ENCODE results near the gene TVP23B. TPM values are rescaled to one million over a fixed set of nuclear protein-coding genes. Genes with fewer than 3 reads are reported as not detected.
"Not testable (repeated sequence)": the region's sequence is repeated elsewhere in the genome, so short reads cannot be mapped to it uniquely, and the experiment has no call there.

The TVP23B gene
- total RNA-seq, 2 experiments from 2014 or later = 14.6 to 22.4 TPM

- H3K9me3 Mint-ChIP-seq (ENCODE audit: low read depth); H3K4me3 Mint-ChIP-seq; POLR2A ChIA-PET; intact Hi-C loops (cut with DNase I, micrococcal nuclease); H3K27me3 Mint-ChIP-seq; DNase-seq; CTCF ChIA-PET; H3K4me1 Mint-ChIP-seq; H3K27ac Mint-ChIP-seq; ATAC-seq: not testable (repeated sequence)
- peaks cover 20% of the 10 kb centered on the region for H3K36me3 Mint-ChIP-seq (ENCODE audit: low read depth)
Observed at GRCh38 chr17:18796887-18797286, 15.9 kb downstream of the TVP23B start.

DNA sequence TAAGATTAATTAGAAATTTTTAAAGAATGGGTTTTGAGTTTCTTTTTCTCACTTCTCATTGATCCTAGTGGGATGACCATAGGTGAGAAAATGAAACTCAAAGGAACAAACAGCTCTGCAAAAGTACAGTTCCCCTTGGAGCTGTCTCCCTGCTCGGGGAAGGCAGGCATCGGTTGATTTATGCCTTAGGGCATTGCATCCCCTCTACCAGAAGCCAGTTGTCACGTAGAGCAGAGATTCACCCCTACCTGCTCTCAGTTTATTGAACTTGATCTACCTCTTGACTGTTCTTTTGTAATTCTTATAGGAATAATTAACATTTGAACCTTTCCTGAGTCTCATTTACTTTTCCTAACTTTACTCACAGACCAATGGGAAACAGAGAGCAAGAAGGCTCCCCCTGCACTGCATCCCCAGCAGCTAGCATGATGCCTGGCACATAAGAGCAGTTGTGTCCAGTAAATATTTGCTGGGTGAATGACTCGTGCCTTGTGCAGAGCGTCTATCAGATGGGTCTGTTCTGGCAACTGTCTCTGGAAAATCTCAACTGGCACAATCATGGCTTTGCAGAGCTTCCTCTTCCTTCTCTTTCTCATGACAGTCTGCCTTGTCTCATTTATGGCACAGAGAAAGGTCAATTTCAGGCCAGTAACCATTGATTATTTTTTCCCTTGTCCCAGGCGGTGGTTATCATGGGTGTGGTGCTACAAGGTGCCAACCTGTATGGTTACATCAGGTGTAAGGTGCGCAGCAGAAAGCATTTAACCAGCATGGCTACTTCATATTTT lies 22.7 kb downstream of the TVP23B start:
- intact Hi-C loops (cut with DNase I, micrococcal nuclease); CTCF ChIA-PET; H3K27me3 Mint-ChIP-seq; H3K27ac Mint-ChIP-seq; H3K4me3 Mint-ChIP-seq; DNase-seq; ATAC-seq; H3K9me3 Mint-ChIP-seq (ENCODE audit: low read depth); POLR2A ChIA-PET; H3K4me1 Mint-ChIP-seq: not testable (repeated sequence)
- peaks cover 21% of the 10 kb centered on the region for H3K36me3 Mint-ChIP-seq (ENCODE audit: low read depth)

DNA sequence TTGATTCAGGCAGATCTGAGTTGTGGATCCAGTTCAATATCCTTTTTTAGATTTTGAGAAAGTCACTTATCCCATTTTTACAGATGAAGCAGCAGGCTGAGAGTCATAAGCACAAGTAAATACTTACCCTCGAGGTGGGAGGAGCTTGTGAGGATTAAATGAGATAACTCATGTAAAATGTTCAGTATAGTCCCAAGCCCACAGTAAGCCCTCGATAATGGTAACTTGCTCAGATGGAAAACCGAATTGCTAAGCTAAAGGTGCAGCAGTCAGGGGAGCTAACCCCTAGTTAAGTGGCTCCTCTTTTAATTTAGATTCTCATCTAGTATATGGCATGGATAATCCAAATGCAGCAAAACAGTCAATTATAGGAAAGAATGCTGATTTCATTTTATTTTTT lies 34.9 kb downstream of the TVP23B start:
- H3K27ac Mint-ChIP-seq; H3K9me3 Mint-ChIP-seq (ENCODE audit: low read depth); H3K27me3 Mint-ChIP-seq; ATAC-seq; POLR2A ChIA-PET; H3K4me1 Mint-ChIP-seq; DNase-seq; H3K4me3 Mint-ChIP-seq; CTCF ChIA-PET; H3K36me3 Mint-ChIP-seq (ENCODE audit: low read depth): not testable (repeated sequence)
- intact Hi-C loops (cut with DNase I, micrococcal nuclease) = loop anchor here in 1 of 2 experiments (5.0 to 10.0 kb wide), 2 partner anchors 59 to 146 kb away; no protein-coding TSS in a partner anchor

- H3K36me3 Mint-ChIP-seq (ENCODE audit: low read depth); H3K27me3 Mint-ChIP-seq; H3K4me1 Mint-ChIP-seq; H3K9me3 Mint-ChIP-seq (ENCODE audit: low read depth); H3K27ac Mint-ChIP-seq; H3K4me3 Mint-ChIP-seq; POLR2A ChIA-PET: not testable (repeated sequence)
- intact Hi-C loops (cut with DNase I, micrococcal nuclease) = loop anchor here in 1 of 2 experiments (5.0 to 10.0 kb wide), 2 partner anchors 58 to 146 kb away; no protein-coding TSS in a partner anchor
- CTCF ChIA-PET = interaction anchor here (0.7 to 1.2 kb wide), 3 partner anchors 127 to 191 kb away, joined by 3 to 4 read pairs (median 4); no protein-coding TSS in a partner anchor
- ATAC-seq (peak; percentile 76), DNase-seq (peak; percentile 48)
Observed at GRCh38 chr17:18816489-18817371, 35.7 kb downstream of the TVP23B start.

- intact Hi-C loops (cut with DNase I, micrococcal nuclease); H3K27ac Mint-ChIP-seq; H3K4me1 Mint-ChIP-seq; H3K36me3 Mint-ChIP-seq (ENCODE audit: low read depth); H3K4me3 Mint-ChIP-seq; H3K9me3 Mint-ChIP-seq (ENCODE audit: low read depth); POLR2A ChIA-PET; DNase-seq; CTCF ChIA-PET; ATAC-seq; H3K27me3 Mint-ChIP-seq: not testable (repeated sequence)
Observed at GRCh38 chr17:18821430-18821829, 40.4 kb downstream of the TVP23B start.

DNA sequence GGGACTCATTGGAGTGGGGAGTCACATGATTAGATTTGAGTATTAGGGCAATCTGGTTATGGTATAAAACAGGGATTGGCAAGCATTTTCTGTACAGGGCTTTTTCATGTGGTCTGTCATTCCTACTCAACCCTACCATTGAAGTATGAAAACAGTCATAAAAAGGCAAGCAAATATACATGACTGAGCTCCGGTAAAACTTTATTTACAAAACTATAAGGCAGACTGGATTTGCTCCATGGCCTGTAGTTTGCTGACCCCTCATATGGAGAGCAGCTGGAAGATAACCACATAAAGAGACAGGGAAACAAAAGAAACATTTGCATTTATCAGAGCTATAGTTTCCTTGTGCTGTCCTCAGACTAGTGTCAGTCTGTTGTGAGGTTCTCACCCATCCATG lies 46.6 kb downstream of the TVP23B start:
- H3K4me3 Mint-ChIP-seq; H3K9me3 Mint-ChIP-seq (ENCODE audit: low read depth); DNase-seq; H3K36me3 Mint-ChIP-seq (ENCODE audit: low read depth); H3K27ac Mint-ChIP-seq; H3K27me3 Mint-ChIP-seq; POLR2A ChIA-PET; CTCF ChIA-PET; ATAC-seq; intact Hi-C loops (cut with DNase I, micrococcal nuclease); H3K4me1 Mint-ChIP-seq: not testable (repeated sequence)

- H3K4me3 Mint-ChIP-seq = no peak overlapping the region
- CTCF ChIA-PET = no interaction called here
- no peak for DNase-seq
- intact Hi-C loops (cut with DNase I, micrococcal nuclease) = no loop called here
- no peak overlapping the region for H3K27ac Mint-ChIP-seq
- H3K36me3 Mint-ChIP-seq (ENCODE audit: low read depth) = no peaks in the 10 kb centered on the region
- POLR2A ChIA-PET = no interaction called here
- H3K4me1 Mint-ChIP-seq = no peaks in the 10 kb centered on the region
- ATAC-seq = no peak
- H3K9me3 Mint-ChIP-seq (ENCODE audit: low read depth) = no peaks in the 10 kb centered on the region
- H3K27me3 Mint-ChIP-seq = no peaks in the 10 kb centered on the region
Observed at GRCh38 chr17:18848501-18848900, 67.5 kb downstream of the TVP23B start.

- ATAC-seq (no peak), DNase-seq (no peak)
- ChIA-PET CTCF (interaction anchor here (0.6 kb wide), 1 partner anchor 110 kb away, joined by 3 read pairs; no protein-coding TSS in a partner anchor), POLR2A (no interaction called here)
- Mint-ChIP-seq H3K27ac (no peak overlapping the region), H3K27me3 (no peaks in the 10 kb centered on the region), H3K4me3 (no peak overlapping the region), H3K4me1 (peaks cover 10% of the 10 kb centered on the region), H3K9me3 (ENCODE audit: low read depth) (no peaks in the 10 kb centered on the region), H3K36me3 (ENCODE audit: low read depth) (no peaks in the 10 kb centered on the region)
- intact Hi-C loops (cut with DNase I, micrococcal nuclease) = no loop called here
Observed at GRCh38 chr17:18850679-18851078, 69.7 kb downstream of the TVP23B start.

DNA sequence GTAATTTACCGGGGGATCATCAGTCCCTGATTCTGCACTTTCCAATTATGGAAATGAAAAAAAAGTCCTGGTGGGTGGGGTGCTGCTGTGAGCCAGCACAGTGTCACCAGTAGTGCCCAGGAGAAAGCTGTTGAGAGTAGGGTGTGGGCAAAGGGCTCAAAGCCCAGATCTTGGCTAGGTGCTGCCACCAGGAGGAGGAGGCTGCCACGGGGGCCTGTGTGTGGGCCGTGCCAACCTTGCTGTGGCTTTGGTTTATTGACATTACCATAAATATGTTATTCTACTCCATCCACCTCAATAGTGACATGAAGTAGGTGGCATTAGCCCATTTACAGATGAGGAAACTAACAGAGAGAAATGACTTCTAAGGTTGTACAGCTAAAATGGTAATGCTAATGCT lies 70.2 kb downstream of the TVP23B start:
- POLR2A ChIA-PET = no interaction called here
- peaks cover 14% of the 10 kb centered on the region for H3K4me1 Mint-ChIP-seq
- CTCF ChIA-PET = no interaction called here
- no peaks in the 10 kb centered on the region for H3K36me3 Mint-ChIP-seq (ENCODE audit: low read depth)
- H3K9me3 Mint-ChIP-seq (ENCODE audit: low read depth) = no peaks in the 10 kb centered on the region
- DNase-seq = no peak
- no peak overlapping the region for H3K27ac Mint-ChIP-seq
- ATAC-seq = no peak
- H3K4me3 Mint-ChIP-seq = no peak overlapping the region
- H3K27me3 Mint-ChIP-seq = no peaks in the 10 kb centered on the region
- intact Hi-C loops (cut with DNase I, micrococcal nuclease) = no loop called here

DNA sequence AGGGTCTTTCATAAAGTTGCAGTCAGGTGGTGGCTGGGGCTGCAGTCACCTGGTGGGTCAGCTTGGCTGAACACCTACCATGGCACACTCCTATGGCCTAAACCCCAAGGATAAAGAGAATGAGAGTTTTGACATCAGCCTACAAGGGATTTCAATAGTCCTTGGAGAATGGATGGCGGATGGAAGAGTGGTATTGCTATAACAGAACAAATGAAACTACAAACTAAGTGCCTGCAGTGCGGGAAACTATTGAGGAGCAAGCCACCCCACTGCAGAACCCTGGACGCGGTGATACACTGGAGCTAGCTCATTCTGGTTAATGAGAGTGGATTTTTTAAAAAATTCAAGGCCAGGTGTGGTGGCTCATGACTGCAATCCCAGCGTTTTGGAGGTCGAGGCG lies 74.0 kb downstream of the TVP23B start:
- H3K9me3 Mint-ChIP-seq (ENCODE audit: low read depth) = no peaks in the 10 kb centered on the region
- POLR2A ChIA-PET = no interaction called here
- no peak overlapping the region for H3K27ac Mint-ChIP-seq
- H3K4me1 Mint-ChIP-seq = peaks cover 35% of the 10 kb centered on the region
- H3K4me3 Mint-ChIP-seq = peak overlapping the region; percentile 92
- ATAC-seq (no peak), DNase-seq (no peak)
- H3K27me3 Mint-ChIP-seq = no peaks in the 10 kb centered on the region
- intact Hi-C loops (cut with DNase I, micrococcal nuclease) = loop anchor here in 1 of 2 experiments (5.0 kb wide), 2 partner anchors 522 to 652 kb away; partner anchors contain the start of gene MAPK7
- CTCF ChIA-PET = interaction anchor here (0.6 to 0.9 kb wide), 2 partner anchors 229 to 575 kb away, joined by 3 to 4 read pairs; no protein-coding TSS in a partner anchor
- no peaks in the 10 kb centered on the region for H3K36me3 Mint-ChIP-seq (ENCODE audit: low read depth)

GRCh38 chr17:18855831-18856569 lies 75.0 kb downstream of the TVP23B start:
- H3K27ac Mint-ChIP-seq = peak overlapping the region; percentile 90
- H3K4me3 Mint-ChIP-seq = peak overlapping the region; percentile 92
- intact Hi-C loops (cut with DNase I, micrococcal nuclease) = loop anchor here in 1 of 2 experiments (1.0 to 5.0 kb wide), 6 partner anchors 45 to 673 kb away; partner anchors contain the start of genes ALKBH5, FAM83G, MAPK7 and TVP23B
- ChIA-PET POLR2A (no interaction called here), CTCF (interaction anchor here (0.7 to 0.9 kb wide), 2 partner anchors 105 to 230 kb away, joined by 3 read pairs; no protein-coding TSS in a partner anchor)
- peak; percentile 94 for DNase-seq
- no peaks in the 10 kb centered on the region for H3K27me3 Mint-ChIP-seq
- peaks cover 45% of the 10 kb centered on the region for H3K4me1 Mint-ChIP-seq
- peak; percentile 85 for ATAC-seq
- H3K36me3 Mint-ChIP-seq (ENCODE audit: low read depth) = no peaks in the 10 kb centered on the region
- H3K9me3 Mint-ChIP-seq (ENCODE audit: low read depth) = no peaks in the 10 kb centered on the region

Measured in activated CD4-positive, alpha-beta T cell treated with anti-CD3 and anti-CD28 coated beads for 36 hours (primary cell).